Measurements from ENCODE around the gene FBXO21. TPM values are rescaled to one million over a fixed set of nuclear protein-coding genes. Genes with fewer than 3 reads are reported as not detected.

Gene FBXO21
- total and polyA plus RNA-seq, 5 donors = 13.3 to 42.2 (median 39.2) TPM

DNA sequence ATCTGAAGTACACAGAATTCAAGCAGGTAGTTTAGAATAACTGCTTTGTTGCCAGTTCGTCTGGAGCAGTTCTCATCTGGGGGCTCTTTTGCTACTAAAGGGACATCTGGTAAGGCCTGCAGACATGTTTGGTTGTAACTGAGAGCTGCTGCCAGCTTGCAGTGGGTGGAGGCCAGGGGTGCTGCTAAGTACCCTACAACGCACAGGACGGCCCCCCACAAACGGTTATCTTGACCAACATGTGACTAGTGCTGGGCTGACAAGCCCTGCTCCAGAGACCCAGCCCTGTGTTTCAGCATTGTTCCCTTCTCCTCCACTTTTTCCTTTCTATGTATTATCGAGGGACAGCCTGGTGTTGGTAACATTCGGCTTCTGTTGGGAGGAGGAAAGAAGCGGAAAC, 40.8 kb downstream of the FBXO21 start:
- no peaks in the 10 kb centered on the region for H3K27me3 ChIP-seq (ENCODE audit: control insufficient read depth, insufficient read depth)
- ATAC-seq = no peak
- H3K4me3 ChIP-seq (ENCODE audit: low read length) = no peak overlapping the region
- 81% methylated on average over 7 of the region's 7 CpGs for WGBS
- DNase-seq = no peak
- no peaks in the 10 kb centered on the region for H3K4me1 ChIP-seq (ENCODE audit: control insufficient read depth, insufficient read depth, low read length)
- no peaks in the 10 kb centered on the region for H3K9me3 ChIP-seq (ENCODE audit: control insufficient read depth, low read length)
- intact Hi-C loops (cut with DNase I) = loop anchor here in 1 of 4 donors (10.0 kb wide), 1 partner anchor 125 kb away; no protein-coding TSS in a partner anchor
- no peak overlapping the region for H3K27ac ChIP-seq (ENCODE audit: low read length)

GRCh38 chr12:117148642-117149041, 41.6 kb downstream of the FBXO21 start:
- H3K27ac ChIP-seq (ENCODE audit: low read length) = no peak overlapping the region
- no peaks in the 10 kb centered on the region for H3K4me1 ChIP-seq (ENCODE audit: control insufficient read depth, insufficient read depth, low read length)
- ATAC-seq = no peak
- no peak overlapping the region for H3K4me3 ChIP-seq (ENCODE audit: low read length)
- intact Hi-C loops (cut with DNase I) = loop anchor here in 1 of 4 donors (10.0 kb wide), 1 partner anchor 124 kb away; no protein-coding TSS in a partner anchor
- WGBS = 95% methylated on average over 6 of the region's 6 CpGs
- no peaks in the 10 kb centered on the region for H3K27me3 ChIP-seq (ENCODE audit: control insufficient read depth, insufficient read depth)
- no peak for DNase-seq
- H3K9me3 ChIP-seq (ENCODE audit: control insufficient read depth, low read length) = no peaks in the 10 kb centered on the region

DNA sequence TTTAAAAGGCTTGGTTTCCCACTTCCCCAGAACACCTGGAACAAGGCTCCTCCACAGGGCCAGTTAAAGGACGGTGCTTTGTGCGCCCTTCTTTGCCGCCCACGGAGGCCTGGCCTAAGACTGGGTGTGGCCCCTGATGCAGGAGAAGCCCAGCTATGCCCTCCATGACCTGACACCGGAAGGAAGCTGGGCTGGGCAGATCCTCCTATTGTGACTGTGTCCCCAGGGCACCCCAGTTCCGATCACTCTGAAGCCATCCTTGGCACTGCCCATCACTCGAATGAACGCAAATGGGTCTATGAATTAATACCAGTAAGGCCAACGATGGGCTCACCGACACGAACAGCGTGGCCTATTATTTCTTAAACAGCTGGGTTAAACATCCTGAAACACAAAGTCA, 42.6 kb downstream of the FBXO21 start:
- ATAC-seq = peak in 1 of 2 donors; percentile 55
- 78% methylated on average over 12 of the region's 12 CpGs for WGBS

GRCh38 chr12:117145597-117146154, 44.6 kb downstream of the FBXO21 start:
- no peaks in the 10 kb centered on the region for H3K4me1 ChIP-seq (ENCODE audit: control insufficient read depth, insufficient read depth, low read length)
- ATAC-seq (no peak), DNase-seq (no peak)
- no peaks in the 10 kb centered on the region for H3K27me3 ChIP-seq (ENCODE audit: control insufficient read depth, insufficient read depth)
- intact Hi-C loops (cut with DNase I) = loop anchor here in 1 of 4 donors (10.0 kb wide), 1 partner anchor 121 kb away; no protein-coding TSS in a partner anchor
- no peaks in the 10 kb centered on the region for H3K9me3 ChIP-seq (ENCODE audit: control insufficient read depth, low read length)
- WGBS = 89% methylated on average over 13 of the region's 13 CpGs
- H3K4me3 ChIP-seq (ENCODE audit: low read length) = no peak overlapping the region
- H3K27ac ChIP-seq (ENCODE audit: low read length) = no peak overlapping the region

More for the DNA sequence above, 42.6 kb downstream of the FBXO21 start:
- Histone ChIP-seq H3K9me3 (ENCODE audit: control insufficient read depth, low read length) (no peaks in the 10 kb centered on the region), H3K27me3 (ENCODE audit: control insufficient read depth, insufficient read depth) (no peaks in the 10 kb centered on the region), H3K4me3 (ENCODE audit: low read length) (no peak overlapping the region), H3K27ac (ENCODE audit: low read length) (no peak overlapping the region), H3K4me1 (ENCODE audit: control insufficient read depth, insufficient read depth, low read length) (no peaks in the 10 kb centered on the region)
- DNase-seq = no peak
- intact Hi-C loops (cut with DNase I) = loop anchor here in 1 of 4 donors (10.0 kb wide), 1 partner anchor 123 kb away; no protein-coding TSS in a partner anchor

DNA sequence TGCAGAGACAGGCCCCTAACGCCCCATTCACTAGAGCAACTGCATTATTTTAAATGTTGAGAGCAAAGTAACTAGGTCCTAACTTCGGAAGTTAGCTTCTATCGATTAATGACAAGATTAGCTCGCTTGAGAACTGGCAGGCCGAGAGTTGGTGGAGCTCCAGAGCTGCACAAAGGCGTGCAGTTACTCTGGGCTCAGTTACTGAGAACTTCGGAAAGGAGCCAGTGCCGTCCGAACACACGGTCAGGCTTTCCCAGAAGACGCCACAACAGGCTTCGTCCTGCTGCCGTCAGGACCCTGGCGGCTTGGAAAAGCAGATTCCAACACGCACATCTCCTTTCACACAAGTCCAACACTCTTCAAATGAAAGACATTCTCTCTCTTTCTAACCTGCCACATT, 45.7 kb downstream of the FBXO21 start:
- no peaks in the 10 kb centered on the region for H3K9me3 ChIP-seq (ENCODE audit: control insufficient read depth, low read length)
- ATAC-seq (no peak), DNase-seq (no peak)
- intact Hi-C loops (cut with DNase I) = loop anchor here in 1 of 4 donors (10.0 kb wide), 1 partner anchor 120 kb away; no protein-coding TSS in a partner anchor
- 96% methylated on average over 15 of the region's 15 CpGs for WGBS
- H3K27me3 ChIP-seq (ENCODE audit: control insufficient read depth, insufficient read depth) = no peaks in the 10 kb centered on the region
- H3K4me1 ChIP-seq (ENCODE audit: control insufficient read depth, insufficient read depth, low read length) = no peaks in the 10 kb centered on the region
- H3K27ac ChIP-seq (ENCODE audit: low read length) = no peak overlapping the region
- no peak overlapping the region for H3K4me3 ChIP-seq (ENCODE audit: low read length)

- DNase-seq = no peak
- H3K27ac ChIP-seq (ENCODE audit: low read length) = no peak overlapping the region
- no peaks in the 10 kb centered on the region for H3K27me3 ChIP-seq (ENCODE audit: control insufficient read depth, insufficient read depth)
- intact Hi-C loops (cut with DNase I) = loop anchor here in 1 of 4 donors (10.0 kb wide), 1 partner anchor 118 kb away; no protein-coding TSS in a partner anchor
- 90% methylated on average over 18 of the region's 18 CpGs for WGBS
- H3K4me1 ChIP-seq (ENCODE audit: control insufficient read depth, insufficient read depth, low read length) = no peaks in the 10 kb centered on the region
- ATAC-seq = no peak
- no peak overlapping the region for H3K4me3 ChIP-seq (ENCODE audit: low read length)
- H3K9me3 ChIP-seq (ENCODE audit: control insufficient read depth, low read length) = no peaks in the 10 kb centered on the region
These were observed 47.2 kb downstream of the FBXO21 start for GRCh38 chr12:117143008-117143532.

DNA sequence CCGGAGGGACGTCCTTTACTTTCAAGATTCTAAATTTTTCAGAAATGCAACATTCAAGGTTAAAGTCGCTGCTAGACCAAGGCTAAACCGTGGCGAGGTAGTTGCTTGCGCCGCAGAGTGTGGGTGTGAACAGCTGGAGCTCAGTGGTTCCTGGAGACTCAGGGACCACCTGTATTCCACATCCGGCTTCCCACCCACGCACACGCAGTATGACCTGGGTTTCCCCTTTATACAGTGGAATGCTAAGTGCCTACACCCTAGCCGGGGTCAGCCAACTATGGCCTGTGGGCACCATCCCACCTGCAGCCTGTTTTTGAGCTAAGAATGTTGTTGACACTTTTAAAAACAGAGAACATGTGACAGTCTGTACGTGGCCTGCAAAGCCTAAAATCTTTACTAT, 48.2 kb downstream of the FBXO21 start:
- Histone ChIP-seq H3K4me3 (ENCODE audit: low read length) (no peak overlapping the region), H3K9me3 (ENCODE audit: control insufficient read depth, low read length) (no peaks in the 10 kb centered on the region), H3K27ac (ENCODE audit: low read length) (no peak overlapping the region), H3K27me3 (ENCODE audit: control insufficient read depth, insufficient read depth) (no peaks in the 10 kb centered on the region), H3K4me1 (ENCODE audit: control insufficient read depth, insufficient read depth, low read length) (no peaks in the 10 kb centered on the region)
- WGBS = 76% methylated on average over 12 of the region's 12 CpGs
- DNase-seq (no peak), ATAC-seq (peak in 1 of 2 donors; percentile 9)
- intact Hi-C loops (cut with DNase I) = loop anchor here in 1 of 4 donors (10.0 kb wide), 1 partner anchor 117 kb away; no protein-coding TSS in a partner anchor

DNA sequence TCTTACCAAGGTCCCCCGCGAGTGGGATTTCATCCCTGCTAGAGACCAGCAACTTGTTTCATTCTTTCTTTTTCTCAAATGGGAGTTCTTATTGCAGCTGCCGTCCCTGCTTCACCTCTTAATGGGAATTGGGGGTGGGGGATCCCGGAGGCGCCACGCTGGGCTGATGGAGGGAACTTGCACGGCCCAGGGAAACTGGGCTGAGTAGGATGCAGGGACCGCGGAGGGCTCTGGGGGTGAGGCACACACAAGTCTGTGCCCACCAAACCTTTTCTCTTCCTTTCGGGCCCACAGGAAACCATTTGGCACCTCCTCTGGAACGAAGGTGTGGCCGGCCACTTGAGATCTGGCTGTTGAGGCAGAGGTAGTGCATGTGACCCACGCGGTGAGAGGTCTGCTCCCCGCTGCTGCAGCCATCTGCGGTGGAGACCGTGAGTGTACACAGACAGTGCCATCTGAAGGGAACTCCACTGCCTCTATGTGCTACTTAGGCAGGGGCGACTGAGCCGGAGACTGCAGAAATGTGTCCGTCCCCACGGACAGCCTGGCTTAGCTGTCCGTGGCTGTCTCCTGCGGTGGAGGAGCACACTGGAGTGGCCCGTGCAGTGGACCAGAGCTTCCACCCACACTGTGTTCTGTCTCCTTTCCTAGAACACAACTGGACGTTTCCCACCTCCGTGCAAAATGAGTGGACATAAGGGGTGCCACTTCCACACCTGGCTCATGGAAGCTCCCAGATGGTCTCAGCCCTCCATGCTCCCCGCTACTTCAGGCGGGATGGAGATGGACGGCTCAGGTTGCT, 49.0 kb downstream of the FBXO21 start:
- Histone ChIP-seq H3K4me1 (ENCODE audit: control insufficient read depth, insufficient read depth, low read length) (no peaks in the 10 kb centered on the region), H3K27me3 (ENCODE audit: control insufficient read depth, insufficient read depth) (no peaks in the 10 kb centered on the region), H3K4me3 (ENCODE audit: low read length) (no peak overlapping the region), H3K9me3 (ENCODE audit: control insufficient read depth, low read length) (no peaks in the 10 kb centered on the region), H3K27ac (ENCODE audit: low read length) (no peak overlapping the region)
- ATAC-seq (peak; percentile 44 to 45), DNase-seq (no peak)
- intact Hi-C loops (cut with DNase I) = loop anchor here in 1 of 4 donors (10.0 kb wide), 1 partner anchor 116 kb away; no protein-coding TSS in a partner anchor
- 68% methylated on average over 29 of the region's 29 CpGs for WGBS

DNA sequence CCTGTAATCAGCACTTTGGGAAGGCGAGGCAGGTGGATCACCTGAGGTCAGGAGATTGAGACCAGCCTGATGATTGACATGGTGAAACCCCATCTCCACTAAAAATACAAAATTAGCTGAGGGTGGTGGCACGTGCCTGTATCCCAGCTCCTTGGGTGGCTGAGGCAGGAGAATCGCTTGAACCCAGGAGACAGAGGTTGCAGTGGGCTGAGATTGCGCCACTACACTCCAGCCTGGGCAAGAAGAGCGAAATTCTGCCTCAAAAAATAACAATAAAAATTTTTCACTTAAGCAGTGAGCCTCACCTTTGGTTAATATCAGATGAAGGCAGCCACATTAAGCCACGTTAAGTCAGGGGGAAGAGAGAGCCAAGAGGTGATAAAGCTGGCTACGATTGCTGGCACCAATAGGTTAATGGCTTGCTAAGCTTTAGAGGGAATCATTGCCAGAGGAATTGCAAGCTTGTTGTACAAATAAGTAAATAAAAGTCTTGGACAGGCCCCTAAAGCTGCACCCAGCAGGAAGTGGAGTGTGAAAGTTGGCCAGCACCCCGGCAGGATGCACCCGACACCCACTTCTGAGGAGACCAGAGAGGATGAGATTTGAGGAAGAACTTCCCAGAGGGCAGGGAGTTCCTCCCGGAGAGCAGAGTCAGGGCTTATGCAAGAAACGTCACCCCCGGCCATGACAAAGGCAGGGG, 49.7 kb downstream of the FBXO21 start:
- peak; percentile 28 to 61 for ATAC-seq
- H3K27me3 ChIP-seq (ENCODE audit: control insufficient read depth, insufficient read depth) = no peaks in the 10 kb centered on the region
- intact Hi-C loops (cut with DNase I) = loop anchor here in 1 of 4 donors (10.0 kb wide), 1 partner anchor 116 kb away; no protein-coding TSS in a partner anchor
- H3K9me3 ChIP-seq (ENCODE audit: control insufficient read depth, low read length) = no peaks in the 10 kb centered on the region
- no peaks in the 10 kb centered on the region for H3K4me1 ChIP-seq (ENCODE audit: control insufficient read depth, insufficient read depth, low read length)
- no peak overlapping the region for H3K27ac ChIP-seq (ENCODE audit: low read length)
- DNase-seq = peak in 1 of 3 donors; percentile 69
- WGBS = 41% methylated on average over 12 of the region's 12 CpGs
- no peak overlapping the region for H3K4me3 ChIP-seq (ENCODE audit: low read length)

DNA sequence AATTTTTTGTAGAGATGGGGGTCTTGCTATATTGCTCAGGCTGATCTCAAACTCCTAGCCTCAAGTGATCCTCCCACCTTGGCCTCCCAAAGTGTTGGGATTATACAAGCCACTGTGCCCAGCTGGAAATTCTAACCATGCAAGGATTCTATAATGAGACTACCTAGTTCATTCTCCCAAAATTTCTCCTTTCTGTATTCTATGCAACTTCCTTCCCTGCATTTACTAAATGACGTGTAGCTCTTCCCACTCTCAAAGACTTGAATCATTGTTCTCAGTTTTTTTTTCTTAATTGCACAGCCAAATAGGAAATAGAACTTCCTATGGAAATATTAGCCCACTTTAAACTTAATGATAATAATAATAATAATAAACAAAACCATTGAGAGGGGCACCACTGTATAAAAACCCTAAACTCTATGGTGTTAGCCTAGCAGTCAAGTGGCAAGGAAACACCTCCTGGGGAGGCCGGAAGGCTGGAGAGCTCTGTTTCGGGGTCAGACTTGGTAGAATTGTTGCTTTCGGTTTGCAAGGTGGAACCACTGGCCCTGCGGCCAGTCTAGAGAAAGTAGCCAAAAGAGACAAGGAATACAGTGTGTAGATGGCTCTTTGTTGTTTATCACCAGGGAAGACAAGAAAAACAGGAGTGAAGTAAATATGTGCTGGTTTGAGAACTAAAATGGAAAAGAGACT, 51.1 kb downstream of the FBXO21 start:
- DNase-seq (no peak), ATAC-seq (peak in 1 of 2 donors; percentile 19)
- no peak overlapping the region for H3K27ac ChIP-seq (ENCODE audit: low read length)
- H3K4me3 ChIP-seq (ENCODE audit: low read length) = peak overlapping the region; percentile 3
- H3K9me3 ChIP-seq (ENCODE audit: control insufficient read depth, low read length) = no peaks in the 10 kb centered on the region
- no peaks in the 10 kb centered on the region for H3K4me1 ChIP-seq (ENCODE audit: control insufficient read depth, insufficient read depth, low read length)
- no peaks in the 10 kb centered on the region for H3K27me3 ChIP-seq (ENCODE audit: control insufficient read depth, insufficient read depth)
- 67% methylated on average over 5 of the region's 5 CpGs for WGBS
- intact Hi-C loops (cut with DNase I) = no loop called here
